HG03565 (cell line): ENCODE data around the gene PTBP2.
"Not testable (repeated sequence)": the region's sequence is repeated elsewhere in the genome, so short reads cannot be mapped to it uniquely, and the experiment has no call there.

Source experiments
- ATAC-seq: cut with Tn5 transposase; IDR thresholded peaks from one replicate; pipeline ENCODE4 v1.9.1; 2021; ENCODE audit warnings: mild to moderate bottlenecking, moderate library complexity; ENCODE audit not compliant: unreplicated experiment

The PTBP2 gene

GRCh38 chr1:96727860-96728259 lies 6.3 kb downstream of the PTBP2 start:
- ATAC-seq = no peak

GRCh38 chr1:96730574-96731298 lies 9.2 kb downstream of the PTBP2 start:
- ATAC-seq = no peak

- no peak for ATAC-seq
Measured at GRCh38 chr1:96741335-96741734, 19.8 kb downstream of the PTBP2 start.

GRCh38 chr1:96746440-96747420 lies 25.1 kb downstream of the PTBP2 start:
- ATAC-seq = no peak

- no peak for ATAC-seq
Measured at GRCh38 chr1:96747565-96747964, 26.0 kb downstream of the PTBP2 start.

- ATAC-seq = no peak
Measured at GRCh38 chr1:96748078-96748477, 26.5 kb downstream of the PTBP2 start.

GRCh38 chr1:96749618-96750017 lies 28.0 kb downstream of the PTBP2 start:
- ATAC-seq = no peak

GRCh38 chr1:96752394-96752793 lies 30.8 kb downstream of the PTBP2 start:
- ATAC-seq = no peak

GRCh38 chr1:96756789-96757188 lies 35.2 kb downstream of the PTBP2 start:
- no peak for ATAC-seq

GRCh38 chr1:96762586-96762985 lies 41.0 kb downstream of the PTBP2 start:
- not testable (repeated sequence) for ATAC-seq

- ATAC-seq = no peak
Measured at GRCh38 chr1:96763514-96763913, 41.9 kb downstream of the PTBP2 start.

GRCh38 chr1:96764469-96764868 lies 42.9 kb downstream of the PTBP2 start:
- ATAC-seq = no peak

- ATAC-seq = no peak
Measured at GRCh38 chr1:96771847-96772246, 50.3 kb downstream of the PTBP2 start.

- ATAC-seq = no peak
Measured at GRCh38 chr1:96772349-96772748, 50.8 kb downstream of the PTBP2 start.

GRCh38 chr1:96772972-96773371 lies 51.4 kb downstream of the PTBP2 start:
- no peak for ATAC-seq

- no peak for ATAC-seq
Measured at GRCh38 chr1:96782206-96782605, 60.6 kb downstream of the PTBP2 start.

- no peak for ATAC-seq
Measured at GRCh38 chr1:96782856-96783255, 61.3 kb downstream of the PTBP2 start.

GRCh38 chr1:96790599-96790998 lies 69.0 kb downstream of the PTBP2 start:
- no peak for ATAC-seq

- ATAC-seq = no peak
Measured at GRCh38 chr1:96792220-96792619, 70.6 kb downstream of the PTBP2 start.

GRCh38 chr1:96801696-96802095 lies 80.1 kb downstream of the PTBP2 start:
- not testable (repeated sequence) for ATAC-seq

GRCh38 chr1:96804648-96805047 lies 83.1 kb downstream of the PTBP2 start:
- ATAC-seq = no peak

- ATAC-seq = no peak
Measured at GRCh38 chr1:96808191-96808590, 86.6 kb downstream of the PTBP2 start.
